Keratinocyte (primary cell): Measurements from ENCODE around the gene FAM72D.
"Not testable (repeated sequence)": the region's sequence is repeated elsewhere in the genome, so short reads cannot be mapped to it uniquely, and the experiment has no call there.

Experiments used
- CTCF ChIP-seq, 3 experiments: IDR thresholded peaks in 1 of 3; conservative IDR thresholded peaks in 1 of 3; optimal IDR thresholded peaks in 1 of 3; 2 replicates in 2 of 3; 3 replicates in 1 of 3; pipeline versions ENCODE3 to v1.5.1; 2011; ENCODE audit warnings: low read length in 3 of 3, mild to moderate bottlenecking in 3 of 3, moderate library complexity in 2 of 3, control low read depth in 1 of 3, inconsistent platforms in 1 of 3; ENCODE audit not compliant: insufficient read depth in 2 of 3; ENCODE audit errors: extremely low read depth in 1 of 3
- EZH2 ChIP-seq: IDR thresholded peaks from one replicate; pipeline ENCODE4 v1.6.1; 2012; ENCODE audit warnings: inconsistent platforms, mild to moderate bottlenecking, low read length, moderate library complexity

- TF ChIP-seq EZH2; CTCF (optimal IDR thresholded peaks at IDR 0.05 in 1 of 3, IDR thresholded peaks at IDR 0.05 in 1 of 3, conservative IDR thresholded peaks at IDR 0.05 in 1 of 3; ENCODE audit: extremely low read depth in 1 of 3, insufficient read depth in 2 of 3, low read length in 3 of 3): not testable (repeated sequence)
Observed at GRCh38 chr1:145093517-145094149, 2.1 kb upstream of the FAM72D start.
